A673 (cell line): ENCODE measurements around the gene TRPC6.

Experiments
- CTCF ChIP-seq: fragments of 300-800, 200-600 bp; sonication (generic); conservative IDR thresholded peaks from 2 replicates; pipeline ENCODE4 v1.5.1; 2017; ENCODE audit warnings: low read depth, mild to moderate bottlenecking, antibody characterized with exemption, low read length, moderate library complexity, mixed read lengths
- EZH2 ChIP-seq: fragments of 200-600 bp; sonication (generic); IDR thresholded peaks from 2 replicates; pipeline ENCODE4 v1.6.1; 2017; ENCODE audit warnings: borderline replicate concordance, low read depth, mild to moderate bottlenecking, mixed read lengths, antibody characterized with exemption, low read length; ENCODE audit not compliant: poor library complexity, severe bottlenecking

GRCh38 chr11:101476191-101476590 lies 107.6 kb downstream of the TRPC6 start:
- TF ChIP-seq CTCF (no peak), EZH2 (no peak)
